ENCODE measurements around the gene FYN.

The FYN gene

DNA sequence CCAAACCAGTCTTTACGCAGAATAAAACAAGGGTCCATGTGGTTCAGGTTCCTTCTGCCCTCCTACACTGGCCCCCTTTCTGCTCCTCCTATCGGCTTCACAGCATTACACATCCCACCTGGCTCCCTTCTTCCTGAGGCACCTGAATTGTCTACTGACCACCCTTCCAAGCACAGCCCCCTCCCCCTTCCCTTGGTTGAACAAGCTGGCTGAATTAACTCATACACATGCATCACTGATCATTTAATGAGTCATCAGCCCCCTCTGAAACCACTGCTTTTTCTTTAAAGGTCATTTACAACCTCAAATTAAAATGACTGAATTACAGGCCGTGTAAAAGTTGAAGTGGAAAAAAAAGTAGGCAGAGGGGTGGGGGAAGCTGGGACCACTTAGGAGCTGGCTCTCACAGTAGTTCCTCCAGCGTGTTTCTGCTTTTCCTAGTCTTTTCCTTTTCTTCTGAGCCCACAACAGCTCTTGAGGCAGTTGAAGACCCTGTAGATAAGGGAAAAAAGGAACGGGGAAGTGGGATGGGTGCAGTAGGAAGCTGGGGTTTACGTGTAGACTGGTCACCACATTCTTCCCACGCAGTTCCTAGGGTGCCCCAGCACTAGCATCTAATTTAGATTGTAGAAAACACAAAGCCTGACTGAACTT is 67.6 kb downstream of the FYN start:
- Mint-ChIP-seq H3K4me3 (peak overlapping the region; percentile 82), H3K9me3 (ENCODE audit: low read depth) (no peaks in the 10 kb centered on the region), H3K27ac (peak overlapping the region; percentile 99), H3K27me3 (no peaks in the 10 kb centered on the region), H3K4me1 (ENCODE audit: low read depth) (peaks cover 95% of the 10 kb centered on the region), H3K36me3 (peaks cover 28% of the 10 kb centered on the region)

DNA sequence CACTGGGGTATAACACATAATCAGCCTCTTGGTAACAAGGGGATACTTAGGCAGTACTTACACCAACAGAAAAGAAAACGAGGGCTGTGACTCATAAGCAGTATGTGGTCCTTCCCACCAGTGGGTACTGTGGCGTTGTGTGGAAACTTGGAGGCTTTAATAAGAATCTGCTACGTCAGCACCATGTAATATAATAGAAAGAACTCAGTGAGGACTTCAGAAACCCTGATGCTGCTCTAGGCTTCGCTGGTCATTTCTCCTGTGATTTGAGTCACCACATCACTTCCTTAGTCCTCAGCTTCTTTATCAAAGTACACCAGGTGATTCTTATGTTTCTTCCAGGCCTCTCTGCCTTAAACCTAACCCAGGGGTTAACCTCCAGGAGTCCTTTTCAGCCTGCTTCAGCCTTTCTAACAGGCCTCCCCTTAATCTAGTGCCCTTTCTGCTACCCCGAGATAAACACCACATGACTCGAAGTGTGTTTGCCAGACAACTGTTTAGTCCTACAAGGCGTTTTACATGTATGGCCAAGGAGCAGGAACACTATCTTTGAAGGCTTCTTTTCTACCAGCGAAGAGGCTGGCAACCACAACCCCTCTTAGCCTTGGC is 68.5 kb downstream of the FYN start:
- H3K9me3 Mint-ChIP-seq (ENCODE audit: low read depth) = no peaks in the 10 kb centered on the region

DNA sequence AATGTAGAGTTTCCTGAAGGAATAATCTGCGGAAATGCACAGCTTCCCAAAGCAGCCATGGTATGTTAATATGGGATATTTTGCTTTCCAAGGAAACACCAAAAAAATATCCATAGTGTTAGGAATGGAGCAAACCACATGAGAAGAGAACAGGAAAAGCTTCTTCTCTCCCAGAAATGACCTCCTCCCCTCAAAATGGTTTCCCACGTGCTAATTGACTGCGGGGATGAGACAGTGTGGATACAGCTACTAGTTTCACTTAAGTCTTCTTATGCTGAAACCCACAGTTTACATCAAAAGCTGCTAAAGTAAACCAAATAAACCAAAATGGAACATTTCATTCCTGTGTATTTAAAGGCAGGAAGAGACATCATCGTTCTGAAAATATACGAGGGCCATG is 69.4 kb downstream of the FYN start:
- H3K4me3 Mint-ChIP-seq = peak overlapping the region; percentile 81
- peaks cover 97% of the 10 kb centered on the region for H3K4me1 Mint-ChIP-seq (ENCODE audit: low read depth)
- peaks cover 37% of the 10 kb centered on the region for H3K36me3 Mint-ChIP-seq
- H3K27me3 Mint-ChIP-seq = no peaks in the 10 kb centered on the region
- H3K27ac Mint-ChIP-seq = peak overlapping the region; percentile 99
- H3K9me3 Mint-ChIP-seq (ENCODE audit: low read depth) = no peaks in the 10 kb centered on the region

More for the DNA sequence above, 68.5 kb downstream of the FYN start:
- peak overlapping the region; percentile 99 for H3K27ac Mint-ChIP-seq
- H3K4me1 Mint-ChIP-seq (ENCODE audit: low read depth) = peaks cover 95% of the 10 kb centered on the region
- peak overlapping the region; percentile 82 for H3K4me3 Mint-ChIP-seq
- H3K27me3 Mint-ChIP-seq = no peaks in the 10 kb centered on the region
- H3K36me3 Mint-ChIP-seq = peaks cover 30% of the 10 kb centered on the region

DNA sequence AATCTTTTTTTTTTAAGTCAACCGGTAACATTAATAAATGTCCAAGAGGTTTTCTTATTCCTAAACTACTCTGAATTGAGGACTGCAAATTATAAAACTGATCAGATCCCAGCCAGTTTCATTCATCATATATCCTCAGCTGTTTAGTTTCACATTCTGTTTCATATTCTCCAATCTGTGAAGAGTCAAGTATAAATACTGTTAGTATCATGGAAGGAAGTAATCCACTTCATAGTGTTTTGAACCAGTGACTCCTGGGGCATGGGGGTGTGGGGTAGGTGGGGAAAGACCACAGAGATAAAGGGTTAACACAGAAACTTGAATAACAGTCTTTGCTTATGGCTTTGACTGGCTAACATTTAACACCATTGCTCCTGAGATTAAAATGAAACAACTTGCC is 69.9 kb downstream of the FYN start:
- Mint-ChIP-seq H3K4me1 (ENCODE audit: low read depth) (peaks cover 97% of the 10 kb centered on the region), H3K9me3 (ENCODE audit: low read depth) (no peaks in the 10 kb centered on the region), H3K4me3 (peak overlapping the region; percentile 81), H3K27me3 (no peaks in the 10 kb centered on the region), H3K36me3 (peaks cover 36% of the 10 kb centered on the region), H3K27ac (peak overlapping the region; percentile 99)

DNA sequence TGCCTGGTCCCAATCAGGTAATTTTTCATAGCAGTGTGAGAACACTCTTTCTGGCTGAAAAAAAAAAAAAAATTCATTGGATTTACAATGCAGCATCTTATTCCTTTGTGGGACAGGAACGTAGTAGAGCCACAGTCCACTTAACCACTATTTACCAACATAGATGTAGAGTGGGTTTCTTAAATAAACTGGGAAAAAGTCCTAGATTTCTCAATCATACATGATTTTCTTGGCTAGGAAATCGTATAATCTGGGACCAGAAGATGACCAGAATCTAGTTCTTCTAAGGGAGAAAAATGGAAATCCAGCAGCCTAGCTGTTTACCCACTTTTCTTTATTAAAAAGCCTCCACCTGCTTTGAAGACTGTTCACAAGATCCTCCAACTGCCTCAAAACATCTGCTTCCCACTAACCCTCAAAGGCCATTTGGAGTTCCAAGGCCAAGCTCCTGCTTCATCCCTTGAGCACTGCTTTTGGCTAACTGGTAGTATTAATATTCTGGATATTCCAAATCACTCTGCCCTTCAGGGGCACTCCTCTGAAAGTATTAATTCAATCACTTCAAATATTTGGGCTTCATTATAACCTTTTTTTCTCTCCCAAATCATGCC is 70.4 kb downstream of the FYN start:
- Mint-ChIP-seq H3K27ac (peak overlapping the region; percentile 99), H3K4me1 (ENCODE audit: low read depth) (peaks cover 95% of the 10 kb centered on the region), H3K9me3 (ENCODE audit: low read depth) (no peaks in the 10 kb centered on the region), H3K27me3 (no peaks in the 10 kb centered on the region), H3K4me3 (peak overlapping the region; percentile 81), H3K36me3 (peaks cover 31% of the 10 kb centered on the region)

DNA sequence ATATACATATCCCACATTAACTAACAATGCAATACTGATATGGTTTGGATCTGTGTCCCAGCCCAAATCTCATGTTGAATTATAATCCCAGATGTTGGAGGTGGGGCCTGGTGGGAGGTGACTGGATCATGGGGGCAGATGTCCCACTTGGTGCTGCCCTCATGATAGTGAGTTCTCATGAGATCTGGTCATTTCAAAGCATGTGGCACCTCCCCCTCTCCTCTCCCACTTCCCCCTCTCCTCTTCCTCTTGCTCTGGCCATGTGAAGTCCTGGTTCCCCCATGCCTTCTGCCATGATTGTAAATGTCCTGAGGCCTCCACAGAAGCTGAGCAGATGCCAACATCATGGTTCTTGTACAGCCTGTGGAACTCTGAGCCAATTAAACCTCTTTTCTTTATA is 71.2 kb downstream of the FYN start:
- Mint-ChIP-seq H3K4me1 (ENCODE audit: low read depth) (peaks cover 93% of the 10 kb centered on the region), H3K27me3 (no peaks in the 10 kb centered on the region), H3K36me3 (peaks cover 27% of the 10 kb centered on the region), H3K27ac (peak overlapping the region; percentile 99), H3K4me3 (peak overlapping the region; percentile 44), H3K9me3 (ENCODE audit: low read depth) (no peaks in the 10 kb centered on the region)

DNA sequence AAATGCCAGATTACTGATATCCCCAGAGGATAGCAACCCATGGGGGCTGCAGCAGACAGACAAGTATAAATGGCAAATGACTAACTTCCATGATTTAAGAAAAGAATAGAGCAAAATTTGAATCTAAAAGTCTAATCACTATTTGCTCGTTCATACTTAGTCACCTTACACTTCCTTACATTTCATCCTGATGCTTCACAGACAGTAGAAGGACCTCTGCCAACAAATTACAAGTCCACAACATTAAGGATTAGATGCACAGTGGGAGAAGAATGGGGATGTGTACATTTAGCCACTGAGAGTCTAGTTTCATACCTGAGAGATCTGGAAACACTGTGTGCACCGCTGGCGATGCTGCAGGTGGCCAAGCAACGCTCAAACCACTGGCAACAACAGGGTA is 72.4 kb downstream of the FYN start:
- no peaks in the 10 kb centered on the region for H3K9me3 Mint-ChIP-seq (ENCODE audit: low read depth)
- peak overlapping the region; percentile 99 for H3K27ac Mint-ChIP-seq
- H3K36me3 Mint-ChIP-seq = peaks cover 35% of the 10 kb centered on the region
- H3K4me3 Mint-ChIP-seq = no peak overlapping the region
- H3K4me1 Mint-ChIP-seq (ENCODE audit: low read depth) = peaks cover 93% of the 10 kb centered on the region
- no peaks in the 10 kb centered on the region for H3K27me3 Mint-ChIP-seq

DNA sequence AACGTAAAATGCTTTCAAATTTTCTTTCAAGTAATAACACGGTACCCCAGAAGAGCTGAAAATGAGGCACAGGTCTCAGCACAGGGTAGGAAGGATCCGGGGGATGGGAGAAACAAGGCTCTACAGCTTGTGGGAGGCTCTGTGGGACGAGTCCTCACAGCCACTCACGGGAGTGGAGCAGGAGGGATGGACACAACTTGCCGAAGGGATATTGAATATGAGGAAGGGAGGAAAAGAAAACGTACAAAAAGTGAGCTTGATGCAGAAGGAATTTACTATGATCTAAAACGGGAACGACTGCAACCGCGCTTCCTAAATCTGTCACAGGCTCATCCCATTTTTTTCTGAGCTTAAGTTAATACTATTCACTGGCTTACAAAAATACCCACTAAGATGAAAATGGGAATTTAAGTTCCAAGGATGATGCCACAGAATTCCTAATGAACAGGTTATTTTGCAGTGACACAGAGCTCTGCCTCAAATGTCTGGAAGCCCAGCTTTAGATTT is 72.9 kb downstream of the FYN start:
- H3K4me3 Mint-ChIP-seq = no peak overlapping the region
- H3K36me3 Mint-ChIP-seq = peaks cover 37% of the 10 kb centered on the region
- no peaks in the 10 kb centered on the region for H3K9me3 Mint-ChIP-seq (ENCODE audit: low read depth)
- H3K27me3 Mint-ChIP-seq = no peaks in the 10 kb centered on the region
- peaks cover 93% of the 10 kb centered on the region for H3K4me1 Mint-ChIP-seq (ENCODE audit: low read depth)
- H3K27ac Mint-ChIP-seq = peak overlapping the region; percentile 99

DNA sequence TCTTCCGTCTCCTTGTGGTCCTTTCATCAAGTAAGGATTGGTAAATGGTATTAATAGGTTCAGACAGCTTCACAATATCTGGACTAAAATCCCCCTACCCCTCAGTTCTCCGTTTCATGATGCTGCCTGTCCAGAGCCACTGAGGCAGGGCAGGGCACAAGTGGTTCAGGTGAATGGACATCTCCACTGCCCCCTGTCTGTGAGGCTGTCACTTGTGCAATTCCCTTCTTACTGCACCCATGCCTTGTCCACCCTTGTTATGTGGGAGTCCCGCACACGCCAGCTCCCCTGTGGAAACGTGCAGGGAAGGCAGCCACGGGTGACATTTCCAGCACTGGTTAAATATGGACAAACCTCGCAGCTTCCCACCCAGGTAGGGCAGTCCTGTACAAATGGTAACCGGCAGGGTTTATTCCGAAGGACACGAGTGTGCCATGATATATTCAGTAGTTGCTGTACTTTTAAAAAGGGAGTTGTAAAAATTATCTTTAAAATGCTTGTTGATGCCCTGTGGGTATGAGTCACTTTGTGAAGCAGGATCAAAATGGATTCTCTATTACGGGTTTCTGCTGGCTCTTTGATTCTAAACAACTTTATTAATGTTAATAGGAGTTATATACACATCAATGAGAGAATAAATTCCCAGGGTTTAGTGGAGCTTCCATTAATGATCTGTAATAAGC is 73.5 kb downstream of the FYN start:
- H3K36me3 Mint-ChIP-seq = peaks cover 42% of the 10 kb centered on the region
- H3K4me3 Mint-ChIP-seq = peak overlapping the region; percentile 34
- no peaks in the 10 kb centered on the region for H3K27me3 Mint-ChIP-seq
- H3K27ac Mint-ChIP-seq = peak overlapping the region; percentile 83
- peaks cover 93% of the 10 kb centered on the region for H3K4me1 Mint-ChIP-seq (ENCODE audit: low read depth)
- H3K9me3 Mint-ChIP-seq (ENCODE audit: low read depth) = no peaks in the 10 kb centered on the region

DNA sequence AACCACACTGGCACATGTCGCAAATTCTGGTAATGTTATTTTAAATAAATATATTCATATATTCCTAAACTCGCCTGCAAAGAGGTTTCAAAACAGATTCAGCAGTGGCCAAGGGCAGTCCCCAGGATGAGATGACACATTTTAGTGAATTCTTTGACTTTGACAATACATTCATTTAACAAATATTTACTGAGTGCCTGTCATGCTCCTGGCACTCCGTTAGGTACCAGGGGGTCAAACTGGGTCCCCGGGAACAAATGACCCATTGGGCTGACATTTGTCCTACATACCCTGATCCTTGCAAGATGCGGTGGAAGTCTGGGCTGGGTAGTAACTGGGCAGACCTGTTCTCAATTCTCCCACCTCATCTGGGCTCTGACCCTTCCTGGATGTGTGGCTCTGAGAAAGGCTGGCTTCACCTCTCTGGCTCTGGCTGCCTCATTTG is 74.9 kb downstream of the FYN start:
- H3K36me3 Mint-ChIP-seq = peaks cover 46% of the 10 kb centered on the region
- no peaks in the 10 kb centered on the region for H3K27me3 Mint-ChIP-seq
- peak overlapping the region; percentile 83 for H3K27ac Mint-ChIP-seq
- H3K4me3 Mint-ChIP-seq = peak overlapping the region; percentile 20
- H3K4me1 Mint-ChIP-seq (ENCODE audit: low read depth) = peaks cover 93% of the 10 kb centered on the region
- no peaks in the 10 kb centered on the region for H3K9me3 Mint-ChIP-seq (ENCODE audit: low read depth)

DNA sequence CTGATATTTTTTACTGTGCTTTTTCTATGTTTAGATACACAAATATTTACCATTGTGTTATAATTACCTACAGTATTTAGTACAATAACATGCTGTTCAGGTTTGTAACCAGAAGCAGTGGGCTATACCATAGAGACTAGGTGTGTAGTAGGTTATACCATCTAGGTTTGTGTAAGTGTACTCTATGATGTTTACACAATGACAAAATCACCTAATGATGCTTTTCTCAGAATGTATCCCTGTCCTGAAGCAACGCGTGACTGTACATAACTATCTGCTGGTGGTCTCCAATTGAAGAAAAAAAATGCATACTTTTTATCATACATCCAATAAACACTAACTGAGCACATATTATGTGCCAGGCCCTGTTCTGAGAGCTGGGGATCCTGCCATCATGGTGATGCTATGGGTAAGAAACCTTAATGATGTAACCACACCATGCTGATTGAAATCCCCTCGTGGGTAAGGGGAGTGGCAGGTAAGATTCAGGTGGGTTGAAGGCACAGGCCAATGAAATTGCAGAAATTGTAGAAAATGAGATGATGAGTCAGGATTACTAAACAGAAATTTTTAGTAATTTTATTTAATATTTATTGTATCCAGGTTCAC is 76.8 kb downstream of the FYN start:
- Mint-ChIP-seq H3K27me3 (no peaks in the 10 kb centered on the region), H3K36me3 (peaks cover 40% of the 10 kb centered on the region), H3K4me1 (ENCODE audit: low read depth) (peaks cover 95% of the 10 kb centered on the region), H3K9me3 (ENCODE audit: low read depth) (no peaks in the 10 kb centered on the region), H3K27ac (peak overlapping the region; percentile 96), H3K4me3 (peak overlapping the region; percentile 17)

DNA sequence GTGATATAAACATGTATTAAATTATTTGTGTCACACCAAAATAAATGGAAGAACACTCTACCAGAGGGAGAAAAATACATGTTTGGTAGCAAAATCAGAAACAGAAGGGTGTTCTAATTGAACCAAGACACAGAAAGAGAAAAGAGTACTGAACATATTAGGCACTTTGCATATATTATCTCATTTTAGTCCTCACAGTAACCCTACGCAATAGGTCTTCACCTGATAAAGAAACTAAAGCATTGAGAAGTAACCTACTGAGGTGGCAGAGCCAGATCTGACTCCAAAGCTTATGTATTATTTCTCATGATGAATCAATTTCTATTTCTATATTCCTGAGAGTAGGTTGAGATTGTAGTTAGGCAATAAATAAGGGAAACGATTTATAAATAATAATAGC is 77.7 kb downstream of the FYN start:
- Mint-ChIP-seq H3K4me1 (ENCODE audit: low read depth) (peaks cover 93% of the 10 kb centered on the region), H3K4me3 (peak overlapping the region; percentile 80), H3K9me3 (ENCODE audit: low read depth) (no peaks in the 10 kb centered on the region), H3K27ac (peak overlapping the region; percentile 96), H3K27me3 (no peaks in the 10 kb centered on the region), H3K36me3 (peaks cover 38% of the 10 kb centered on the region)

DNA sequence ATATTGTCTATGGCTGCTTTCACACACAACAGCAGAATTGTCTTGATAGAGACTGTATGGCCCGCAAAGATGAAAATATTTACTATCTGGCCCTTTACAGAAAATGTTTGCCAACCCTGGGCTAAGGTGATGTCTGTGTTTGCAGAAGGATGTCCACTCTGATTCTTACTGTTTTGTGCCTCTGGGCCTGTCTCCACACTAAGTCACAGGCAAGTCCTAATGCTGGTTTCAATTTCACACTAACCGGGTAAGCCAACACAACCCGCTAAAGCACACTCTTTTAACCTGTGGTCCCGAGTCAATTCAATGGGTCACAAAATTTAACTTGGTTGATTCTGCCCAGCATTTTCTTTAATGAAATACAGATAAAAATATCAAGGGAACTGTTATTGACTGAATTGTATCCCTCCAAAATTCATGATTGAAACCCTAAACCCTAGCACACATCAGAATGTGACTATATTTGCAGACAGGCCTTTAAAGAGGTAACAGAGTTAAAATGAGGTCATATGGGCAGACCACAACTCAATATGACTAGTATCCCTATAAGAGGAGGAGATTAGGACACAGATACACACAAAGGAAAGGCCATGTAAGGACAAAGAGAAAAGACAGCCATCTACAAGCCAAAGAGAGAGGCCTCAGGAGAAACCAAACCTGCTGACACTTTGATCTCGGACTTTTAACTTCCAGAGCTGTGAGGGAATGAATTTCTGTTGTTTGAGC is 78.4 kb downstream of the FYN start:
- no peaks in the 10 kb centered on the region for H3K9me3 Mint-ChIP-seq (ENCODE audit: low read depth)
- H3K4me3 Mint-ChIP-seq = peak overlapping the region; percentile 80
- no peaks in the 10 kb centered on the region for H3K27me3 Mint-ChIP-seq
- peak overlapping the region; percentile 96 for H3K27ac Mint-ChIP-seq
- peaks cover 41% of the 10 kb centered on the region for H3K36me3 Mint-ChIP-seq
- H3K4me1 Mint-ChIP-seq (ENCODE audit: low read depth) = peaks cover 91% of the 10 kb centered on the region

DNA sequence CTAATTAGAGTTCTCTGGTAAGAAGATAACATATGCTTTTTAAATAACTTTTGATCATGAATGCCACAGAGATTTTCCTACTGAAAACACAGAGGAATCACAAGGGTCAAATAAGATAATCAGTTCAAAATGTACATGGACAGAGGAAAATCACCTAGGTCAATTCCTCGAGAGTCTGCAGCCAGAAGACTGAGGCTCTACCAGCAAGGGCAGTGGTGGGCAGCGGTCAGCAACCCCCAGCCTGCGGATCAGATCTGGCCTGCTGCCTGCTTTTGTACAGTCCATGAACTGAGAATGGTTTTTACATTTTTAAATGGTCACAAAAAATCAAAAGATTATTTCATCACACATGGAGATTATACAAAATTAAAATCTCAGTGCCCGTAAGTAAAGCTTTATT is 79.0 kb downstream of the FYN start:
- Mint-ChIP-seq H3K9me3 (ENCODE audit: low read depth) (no peaks in the 10 kb centered on the region), H3K36me3 (peaks cover 37% of the 10 kb centered on the region), H3K4me1 (ENCODE audit: low read depth) (peaks cover 85% of the 10 kb centered on the region), H3K27ac (peak overlapping the region; percentile 96), H3K27me3 (no peaks in the 10 kb centered on the region), H3K4me3 (peak overlapping the region; percentile 80)
